Ovary (tissue), 9 donors: ENCODE measurements around the gene HDAC5. TPM values are rescaled to one million over a fixed set of nuclear protein-coding genes. Genes with fewer than 3 reads are reported as not detected.

Experiments
- DNase-seq, 5 donors: peaks; one replicate each; pipeline ENCODE4 v3.0.0-alpha.2; 2019 to 2020
- H3K27ac ChIP-seq, 2 donors: fragments of 200-600 bp; one replicate each; pipeline versions ENCODE4 v1.5.1 to v1.8.0; 2019 to 2022
- H3K27me3 ChIP-seq: fragments of 200-600 bp; one replicate; pipeline ENCODE4 v1.8.0; 2022
- H3K36me3 ChIP-seq: fragments of 200-600 bp; sonication (generic); one replicate; pipeline ENCODE4 v1.5.1; 2019
- H3K4me1 ChIP-seq: one replicate; pipeline ENCODE4 v1.8.1; 2013; ENCODE audit warnings: mild to moderate bottlenecking, moderate library complexity; ENCODE audit not compliant: insufficient read depth
- H3K4me3 ChIP-seq: fragments of 200-600 bp; sonication (generic); one replicate; pipeline ENCODE4 v1.5.1; 2017
- H3K9me3 ChIP-seq, 2 donors: fragments of 200-600 bp in 1 of 2; sonication (generic) in 1 of 2; one replicate each; pipeline versions ENCODE4 v1.5.1 to v1.8.1; 2013 to 2019; ENCODE audit warnings: mild to moderate bottlenecking in 1 of 2, moderate library complexity in 1 of 2
- CTCF ChIP-seq, 3 donors: fragments of 450-650 bp in 2 of 3; fragments of 200-600 bp in 1 of 3; IDR thresholded peaks; one replicate each; pipeline versions ENCODE4 v1.5.1 to v1.8.0; 2016 to 2022; ENCODE audit warnings: antibody characterized with exemption in 3 of 3, mild to moderate bottlenecking in 1 of 3
- EP300 ChIP-seq: sonication (generic); formaldehyde crosslinking; IDR thresholded peaks from one replicate; pipeline ENCODE4 v1.6.1; 2017; ENCODE audit warnings: antibody characterized with exemption
- POLR2A ChIP-seq: fragments of 450-650 bp; IDR thresholded peaks from one replicate; pipeline ENCODE4 v1.6.1; 2017; ENCODE audit warnings: antibody characterized with exemption, mild to moderate bottlenecking, moderate library complexity
- WGBS, 3 donors: extraction: QIAGEN DNeasy Blood & Tissue Kit in 1 of 3; methylation state at CpG; one replicate each; pipeline versions ENCODE4 v1.1.5 to v1.1.7; 2013 to 2017; 5-methylcytosine and 5-hydroxymethylcytosine counted together
- intact Hi-C, 4 donors: fragments of 100-400 bp; cut with DNase I; formaldehyde crosslinking; loops; one replicate each; pipeline versions ENCODE4 v1.11.0 to v1.15.1; 2022 to 2023
- polyA plus RNA-seq, 2 donors: library from polyadenylated mRNA; stranded (reverse); fragments of 200-250 nt in 1 of 2; fragments of 350-450 nt in 1 of 2; fragmentation: Illumina TruSeq in 1 of 2; extraction: RNeasy Lipid Tissue Mini Kit (QIAGEN cat#74804) in 1 of 2; gene quantifications; one replicate each; pipeline ENCODE4 v1.2.3, GENCODE V29; 2013 to 2014
- total RNA-seq, 7 donors: library from RNA; depleted of rRNA in 2 of 7; stranded (reverse); fragments of >200 nt in 2 of 7; fragmentation: NEBNext Ultra II Directional in 3 of 7; extraction: Animal tissue kit (Norgen Biotek cat#: 25700) in 3 of 7; gene quantifications; one replicate each; pipeline versions ENCODE4 v1.1.0 to v1.2.4, GENCODE V29; 2016 to 2023
- donor health status: DM: no; HTN: no; CAD: no; lungs with moderate emphysema.
- donor health status: DM: no; HTN: no; CAD: no.
- donor health status: Bipolar disorder and iron deficiency.
- donor health status: DM: yes; HTN: yes; CAD: no.
- donor health status: DM: no; HTN: no; CAD: no.
- donor health status: DM: yes; HTN: yes; CAD: no.

The HDAC5 gene
- total and polyA plus RNA-seq, 9 donors = 11.4 to 97.6 (median 67.2) TPM

- H3K4me1 ChIP-seq = peaks cover 19% of the 10 kb centered on the region
Measured at GRCh38 chr17:44095647-44096496, 27.6 kb downstream of the HDAC5 start.

GRCh38 chr17:44095388-44095646 is 28.1 kb downstream of the HDAC5 start:
- Histone ChIP-seq H3K36me3 (no peaks in the 10 kb centered on the region), H3K4me3 (no peak overlapping the region)
- TF ChIP-seq POLR2A (no peak), EP300 (no peak), CTCF (IDR thresholded peaks at IDR 0.05) (no peak)

More at GRCh38 chr17:44095647-44096496, 27.6 kb downstream of the HDAC5 start:
- Histone ChIP-seq H3K36me3 (no peaks in the 10 kb centered on the region), H3K27ac (peak overlapping the region; percentile 64 to 82), H3K9me3 (no peaks in the 10 kb centered on the region), H3K4me3 (no peak overlapping the region), H3K27me3 (no peaks in the 10 kb centered on the region)
- peak; percentile 73 to 80 (median 79) for DNase-seq
- no peak for TF ChIP-seq EP300
- TF ChIP-seq POLR2A = no peak
- peak in 1 of 3 donors; percentile 16 for TF ChIP-seq CTCF (IDR thresholded peaks at IDR 0.05)
- intact Hi-C loops = no loop called here
- 1 to 9% (median 9%) methylated on average over 12 of the region's 12 CpGs for WGBS, 3 donors

GRCh38 chr17:44094701-44095387 is 28.6 kb downstream of the HDAC5 start:
- 77 to 82% (median 80%) methylated on average over 8 of the region's 8 CpGs for WGBS, 3 donors
- intact Hi-C loops = no loop called here
- TF ChIP-seq POLR2A = no peak
- no peak for TF ChIP-seq CTCF (IDR thresholded peaks at IDR 0.05)
- no peak for TF ChIP-seq EP300
- H3K4me1 ChIP-seq = peaks cover 19% of the 10 kb centered on the region
- no peaks in the 10 kb centered on the region for H3K9me3 ChIP-seq
- no peaks in the 10 kb centered on the region for H3K36me3 ChIP-seq
- H3K27ac ChIP-seq = peak overlapping the region in 1 of 2 donors; percentile 82
- no peaks in the 10 kb centered on the region for H3K27me3 ChIP-seq
- DNase-seq = no peak
- H3K4me3 ChIP-seq = no peak overlapping the region

More at GRCh38 chr17:44095388-44095646, 28.1 kb downstream of the HDAC5 start:
- 0 to 2% (median 2%) methylated on average over 2 of the region's 2 CpGs for WGBS, 3 donors
- intact Hi-C loops = no loop called here
- Histone ChIP-seq H3K27me3 (no peaks in the 10 kb centered on the region), H3K27ac (peak overlapping the region; percentile 64 to 82), H3K4me1 (peaks cover 19% of the 10 kb centered on the region), H3K9me3 (no peaks in the 10 kb centered on the region)
- no peak for DNase-seq

- TF ChIP-seq POLR2A (no peak), EP300 (no peak), CTCF (IDR thresholded peaks at IDR 0.05) (no peak)
- Histone ChIP-seq H3K27ac (no peak overlapping the region), H3K4me3 (no peak overlapping the region), H3K9me3 (no peaks in the 10 kb centered on the region), H3K27me3 (no peaks in the 10 kb centered on the region), H3K36me3 (no peaks in the 10 kb centered on the region), H3K4me1 (peaks cover 19% of the 10 kb centered on the region)
- intact Hi-C loops = no loop called here
- WGBS, 3 donors = 85% methylated on average over 20 to 21 of the region's 21 CpGs
- no peak for DNase-seq
Measured at GRCh38 chr17:44093231-44093900, 30.1 kb downstream of the HDAC5 start.
